K562 (cell line): ENCODE measurements around the gene MRPL16. TPM values are rescaled to one million over a fixed set of nuclear protein-coding genes. Genes with fewer than 3 reads are reported as not detected.
A peak's percentile ranks its signal among the peaks of the same experiment; 100 is the strongest.

Source experiments
- AFF4 ChIP-seq: sonication (generic); formaldehyde crosslinking; IDR thresholded peaks from 2 replicates; pipeline ENCODE4 v1.8.0; 2023; ENCODE audit warnings: mild to moderate bottlenecking, missing genetic modification reagents
- ATF3 ChIP-seq, 2 experiments: fragments of 450-650 bp in 1 of 2; sonication (generic) in 1 of 2; formaldehyde crosslinking in 1 of 2; IDR thresholded peaks in 1 of 2; conservative IDR thresholded peaks in 1 of 2; 2 replicates each; pipeline versions ENCODE4 v1.6.1 to v1.8.1; 2016 to 2023; ENCODE audit warnings: mild to moderate bottlenecking in 2 of 2, moderate library complexity in 2 of 2, inconsistent platforms in 1 of 2, missing genetic modification reagents in 1 of 2
- CBX1 ChIP-seq: sonication (generic); IDR thresholded peaks from 2 replicates; pipeline ENCODE4 v1.6.1; 2016; ENCODE audit warnings: antibody characterized with exemption, low read depth, mild to moderate bottlenecking
- CTBP1 ChIP-seq: fragments of 450-650 bp; IDR thresholded peaks from 2 replicates; pipeline ENCODE4 v1.6.1; 2016; ENCODE audit warnings: borderline replicate concordance
- DPF2 ChIP-seq: fragments of 450-650 bp; IDR thresholded peaks from 2 replicates; pipeline ENCODE4 v1.6.1; 2016
- FOXO4 ChIP-seq: fragments of 450-650 bp; formaldehyde crosslinking; IDR thresholded peaks from 2 replicates; pipeline ENCODE4 v1.4.0; 2020; ENCODE audit warnings: mild to moderate bottlenecking, moderate library complexity
- HDAC1 ChIP-seq, 2 experiments: fragments of 450-650 bp; IDR thresholded peaks; 2 replicates each; pipeline ENCODE4 v1.6.1; 2016 to 2017; ENCODE audit warnings: inconsistent platforms in 1 of 2, mild to moderate bottlenecking in 1 of 2, moderate library complexity in 1 of 2
- HEY1 ChIP-seq: fragments of 250-450 bp; sonication (Bioruptor Pico); IDR thresholded peaks from 2 replicates; pipeline ENCODE4 v1.5.0; 2020; ENCODE audit warnings: mild to moderate bottlenecking, moderate library complexity, borderline replicate concordance
- PCBP2 ChIP-seq: fragments of 200-400 bp; formaldehyde crosslinking; IDR thresholded peaks from 2 replicates; pipeline ENCODE4 v1.6.1; 2018; ENCODE audit warnings: low read length, low read depth, mild to moderate bottlenecking, moderate library complexity; ENCODE audit not compliant: poor library complexity, severe bottlenecking
- POLR2AphosphoS5 ChIP-seq: IDR thresholded peaks from 2 replicates; pipeline ENCODE4 v1.6.1; 2011; ENCODE audit warnings: mild to moderate bottlenecking, low read depth, low read length, moderate library complexity; ENCODE audit not compliant: control insufficient read depth, insufficient read depth
- SMARCC2 ChIP-seq: fragments of 450-650 bp; IDR thresholded peaks from 2 replicates; pipeline ENCODE4 v1.6.1; 2017; ENCODE audit warnings: antibody characterized with exemption, moderate library complexity, mild to moderate bottlenecking, low read depth
- SOX6 ChIP-seq: fragments of 450-650 bp; IDR thresholded peaks from 2 replicates; pipeline ENCODE4 v1.6.1; 2014; ENCODE audit warnings: mild to moderate bottlenecking
- TRIM25 ChIP-seq: fragments of 450-650 bp; IDR thresholded peaks from 2 replicates; pipeline ENCODE4 v1.7.0; 2016; ENCODE audit warnings: borderline replicate concordance
- ZNF57 ChIP-seq: fragments of 450-650 bp; formaldehyde crosslinking; IDR thresholded peaks from 2 replicates; pipeline ENCODE4 v1.4.0; 2020; ENCODE audit warnings: mild to moderate bottlenecking, moderate library complexity
- ZNF830 ChIP-seq: fragments of 250-450 bp; sonication (Bioruptor Pico); IDR thresholded peaks from 2 replicates; pipeline ENCODE4 v1.5.0; 2021; ENCODE audit warnings: mild to moderate bottlenecking
- polyA plus RNA-seq, 8 experiments: library from polyadenylated mRNA; depleted of rRNA in 4 of 8; stranded (reverse) in 5 of 8; unstranded in 3 of 8; fragments of >200 nt; fragmentation: Nextera tagmentation in 2 of 8; fragmentation: Illumina TruSeq in 1 of 8; extraction: Ambion mirVana in 2 of 8; extraction: Trizol in 1 of 8; gene quantifications; 2 replicates each; pipeline versions ENCODE4 v1.2.1 to v1.2.3, GENCODE V29; 2011 to 2014; ENCODE audit warnings: inconsistent platforms in 1 of 8, missing spikeins in 1 of 8
- total RNA-seq, 7 experiments: library from RNA; depleted of rRNA in 6 of 7; stranded (reverse); fragments of >200 nt in 6 of 7; fragmentation: Illumina TruSeq in 2 of 7; extraction: Trizol in 2 of 7; gene quantifications; 2 replicates each; pipeline versions ENCODE4 v1.2.1 to v1.2.3, GENCODE V29; 2011 to 2021; ENCODE audit warnings: low replicate concordance in 1 of 7

MRPL16 gene
- total and polyA plus RNA-seq, 9 of the 15 experiments (the other 6 are each of a cell fraction or from before 2014, with no cell fraction given), result 63.3 to 209 (median 157) TPM

- TF ChIP-seq HDAC1 (IDR thresholded peaks at IDR 0.05), result peak in 1 of 2 experiments; percentile 57; a peak in 1 of 4 replicates
- TF ChIP-seq SOX6, result no peak
- TF ChIP-seq ATF3 (IDR thresholded peaks at IDR 0.05), result peak; percentile 87
- TF ChIP-seq ATF3 (CRISPR knock-in tag; conservative IDR thresholded peaks at IDR 0.05), result no peak
- no peak for TF ChIP-seq PCBP2
- no peak for TF ChIP-seq TRIM25
- no peak for TF ChIP-seq ZNF57 (CRISPR knock-in tag)
- TF ChIP-seq CTBP1, result peak; percentile 46; the same call in 1 of the 2 replicates
- no peak for TF ChIP-seq HEY1 (CRISPR knock-in tag)
- 0 out of 2 replicates have a peak, but pooled peaks have one; percentile 31 for TF ChIP-seq SMARCC2
- TF ChIP-seq ZNF830 (CRISPR knock-in tag), result no peak
- no peak for TF ChIP-seq AFF4 (CRISPR knock-in tag)
- TF ChIP-seq DPF2, result 0 out of 2 replicates have a peak, but pooled peaks have one; percentile 50
- TF ChIP-seq CBX1, result no peak
- no peak for TF ChIP-seq POLR2AphosphoS5
- no peak for TF ChIP-seq FOXO4 (CRISPR knock-in tag)
These were observed 34.1 kb downstream of the MRPL16 start (continued) for GRCh38 chr11:59776210-59777066.
